IPS DF 6.9 (cell line): ENCODE data around the gene PRDM5.
"Not testable (repeated sequence)": the region's sequence is repeated elsewhere in the genome, so short reads cannot be mapped to it uniquely, and the experiment has no call there.

Experiments
- DNase-seq: peaks from one replicate; pipeline ENCODE4 v3.0.0-alpha.2; 2013; ENCODE audit warnings: low read depth, low spot score
- H3K27ac ChIP-seq: one replicate; pipeline ENCODE4 v1.5.1; 2013; ENCODE audit warnings: low read length, control low read depth
- H3K27me3 ChIP-seq: 2 replicates; pipeline ENCODE4 v1.6.1; 2013; ENCODE audit warnings: mild to moderate bottlenecking, low read length; ENCODE audit not compliant: control insufficient read depth, insufficient read depth
- H3K36me3 ChIP-seq: 2 replicates; pipeline ENCODE4 v1.6.1; 2013; ENCODE audit warnings: low read length; ENCODE audit not compliant: control insufficient read depth, insufficient read depth
- H3K4me1 ChIP-seq: 2 replicates; pipeline ENCODE4 v1.6.1; 2013; ENCODE audit warnings: low read length; ENCODE audit not compliant: control insufficient read depth, insufficient read depth
- H3K4me3 ChIP-seq: 2 replicates; pipeline ENCODE4 v1.5.1; 2013; ENCODE audit warnings: mild to moderate bottlenecking, low read length
- H3K9me3 ChIP-seq: 2 replicates; pipeline ENCODE4 v1.6.1; 2013; ENCODE audit warnings: low read length, inconsistent platforms; ENCODE audit not compliant: control insufficient read depth, insufficient read depth
- WGBS: extraction: QIAGEN DNeasy Blood & Tissue Kit; methylation state at CpG from one replicate; pipeline ENCODE4 v1.1.7; 2013; ENCODE audit warnings: mixed read lengths, missing lambda C conversion rate; ENCODE audit not compliant: insufficient read length, insufficient coverage; 5-methylcytosine and 5-hydroxymethylcytosine counted together

Gene PRDM5

DNA sequence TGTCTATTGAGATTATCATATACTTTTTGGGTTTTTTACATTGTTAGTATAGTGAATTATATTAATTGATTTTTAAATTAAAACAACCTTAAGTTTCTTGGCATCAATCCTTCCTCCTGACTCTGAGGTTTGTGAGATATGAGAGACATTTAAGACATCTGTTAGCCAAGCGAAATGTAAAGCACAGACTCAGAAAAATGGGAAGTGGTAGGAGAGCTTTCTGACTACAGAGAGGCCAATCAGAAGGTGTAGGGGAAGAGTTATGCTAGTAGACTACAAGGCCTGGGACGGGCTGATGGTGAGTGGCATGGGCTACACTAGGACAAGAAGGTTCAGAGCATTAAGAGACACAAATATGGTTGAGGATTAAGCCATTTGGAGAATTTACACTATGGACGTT lies 255.4 kb downstream of the PRDM5 start:
- no peaks in the 10 kb centered on the region for H3K4me1 ChIP-seq
- H3K9me3 ChIP-seq = no peaks in the 10 kb centered on the region
- no peak overlapping the region for H3K27ac ChIP-seq
- H3K36me3 ChIP-seq = no peaks in the 10 kb centered on the region
- no peak overlapping the region for H3K4me3 ChIP-seq
- no peaks in the 10 kb centered on the region for H3K27me3 ChIP-seq
- DNase-seq = no peak
- WGBS = no CpG with 5 or more reads among the region's 3 CpGs

DNA sequence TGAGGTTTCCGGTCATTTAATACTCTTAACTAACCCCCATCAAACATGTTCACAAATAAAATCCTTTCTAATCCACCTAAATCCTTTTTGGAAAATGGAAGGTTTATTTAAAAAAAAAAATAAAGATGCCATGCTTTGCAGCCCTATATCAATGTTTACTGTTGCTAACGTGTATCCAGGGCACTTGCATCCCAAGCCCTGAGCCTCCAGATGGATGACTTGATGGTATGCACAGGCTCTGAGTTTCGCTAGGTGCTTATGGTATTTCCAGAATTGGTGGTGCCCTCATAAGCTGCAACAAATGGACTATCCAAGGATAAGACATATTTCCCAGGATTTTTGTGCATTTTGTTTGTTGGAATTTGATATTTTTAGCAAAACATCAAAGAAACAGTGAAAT lies 257.7 kb downstream of the PRDM5 start:
- H3K4me3 ChIP-seq = no peak overlapping the region
- H3K27ac ChIP-seq = no peak overlapping the region
- DNase-seq = no peak
- no peaks in the 10 kb centered on the region for H3K27me3 ChIP-seq
- no peaks in the 10 kb centered on the region for H3K4me1 ChIP-seq
- no peaks in the 10 kb centered on the region for H3K9me3 ChIP-seq
- H3K36me3 ChIP-seq = no peaks in the 10 kb centered on the region
- WGBS = no CpG with 5 or more reads among the region's 3 CpGs

DNA sequence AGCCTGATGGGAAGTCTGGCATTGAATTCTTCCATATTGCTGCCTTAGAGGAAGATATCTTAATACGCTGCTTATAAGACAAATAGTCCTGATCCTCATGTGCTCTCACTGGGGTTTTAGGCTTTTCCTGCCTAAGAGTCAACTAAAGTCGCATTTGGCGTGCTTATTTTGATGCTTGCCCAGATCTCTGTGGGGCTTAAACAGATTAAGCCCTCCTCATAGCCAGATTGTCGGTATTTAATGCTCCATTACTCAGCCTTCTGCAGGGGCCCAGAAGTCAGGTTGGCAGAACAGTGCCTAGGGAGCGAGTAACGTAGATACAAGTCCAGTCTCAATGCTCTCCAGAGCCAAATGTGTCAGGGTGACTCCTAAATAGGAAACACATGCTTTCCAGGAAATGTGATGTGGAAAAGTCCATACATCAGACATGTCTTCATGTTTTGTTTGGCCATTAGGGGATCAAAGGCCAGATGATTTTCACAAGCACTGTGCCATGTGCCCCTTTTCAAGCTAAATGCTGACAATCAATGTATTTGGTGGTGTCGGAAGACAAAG lies 262.8 kb downstream of the PRDM5 start:
- H3K36me3 ChIP-seq = no peaks in the 10 kb centered on the region
- no peaks in the 10 kb centered on the region for H3K4me1 ChIP-seq
- H3K4me3 ChIP-seq = no peak overlapping the region
- no peak overlapping the region for H3K27ac ChIP-seq
- WGBS = no CpG with 5 or more reads among the region's 7 CpGs
- H3K27me3 ChIP-seq = no peaks in the 10 kb centered on the region
- no peaks in the 10 kb centered on the region for H3K9me3 ChIP-seq
- DNase-seq = no peak

DNA sequence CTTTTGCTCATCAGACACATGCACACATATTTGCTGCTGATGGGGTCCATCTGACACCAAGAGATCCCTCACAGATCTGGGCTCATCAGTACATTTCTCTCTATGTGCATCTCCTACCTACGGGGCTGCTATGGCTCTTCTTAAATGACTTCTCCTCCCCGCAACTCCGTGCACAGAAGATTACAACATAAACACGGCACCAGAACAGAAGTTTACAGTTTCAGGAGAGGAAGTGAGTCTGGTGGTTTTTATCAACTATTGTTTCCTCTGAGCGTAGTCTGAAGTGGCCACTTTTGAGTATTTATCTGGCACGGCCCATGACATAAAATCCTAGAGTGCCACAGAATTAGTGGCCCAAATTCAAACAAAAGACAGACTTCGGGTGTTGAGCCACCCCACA lies 263.8 kb downstream of the PRDM5 start:
- WGBS = no CpG with 5 or more reads among the region's 7 CpGs
- no peak for DNase-seq
- H3K36me3 ChIP-seq = no peaks in the 10 kb centered on the region

DNA sequence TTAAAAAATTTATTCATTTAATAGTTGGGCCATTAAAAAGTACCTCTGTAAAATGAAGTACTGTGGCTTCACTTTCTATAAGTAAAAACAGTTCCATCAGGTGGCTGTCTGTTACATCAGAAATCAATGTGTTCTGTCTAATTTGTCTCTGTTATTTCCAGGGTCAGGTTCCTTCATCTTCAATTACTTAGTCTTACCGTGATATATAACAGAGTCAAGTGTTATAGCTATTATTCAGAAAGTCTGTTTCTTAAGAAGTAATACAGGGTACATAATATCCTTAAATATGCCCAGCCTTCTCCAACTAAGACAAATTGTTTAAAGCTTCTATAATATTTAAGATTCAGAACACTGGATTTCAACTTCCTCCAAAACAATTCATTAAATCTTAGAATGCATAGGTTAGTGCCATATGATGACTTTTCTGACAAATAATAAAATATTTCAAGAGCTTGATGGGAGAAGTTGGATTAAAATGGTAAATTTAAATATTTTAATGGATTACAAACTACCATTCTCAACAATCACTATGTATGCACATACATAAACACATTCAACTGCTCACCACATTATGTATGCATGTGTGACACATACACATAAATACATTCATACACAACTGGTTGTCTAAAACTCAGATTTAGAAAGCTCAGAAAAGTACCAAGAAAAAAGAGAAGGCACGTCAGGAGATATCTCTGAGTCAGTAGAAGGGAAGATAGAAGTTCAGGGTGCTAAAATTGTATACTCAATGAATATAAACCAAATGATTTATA lies 268.5 kb downstream of the PRDM5 start:
- WGBS = no CpG with 5 or more reads among the region's 2 CpGs
- Histone ChIP-seq H3K4me3 (no peak overlapping the region), H3K36me3 (no peaks in the 10 kb centered on the region), H3K9me3 (no peaks in the 10 kb centered on the region), H3K4me1 (no peaks in the 10 kb centered on the region), H3K27ac (no peak overlapping the region), H3K27me3 (no peaks in the 10 kb centered on the region)
- DNase-seq = no peak

More for the DNA sequence above, 263.8 kb downstream of the PRDM5 start:
- no peaks in the 10 kb centered on the region for H3K27me3 ChIP-seq
- no peak overlapping the region for H3K27ac ChIP-seq
- no peaks in the 10 kb centered on the region for H3K4me1 ChIP-seq
- no peak overlapping the region for H3K4me3 ChIP-seq
- H3K9me3 ChIP-seq = no peaks in the 10 kb centered on the region

DNA sequence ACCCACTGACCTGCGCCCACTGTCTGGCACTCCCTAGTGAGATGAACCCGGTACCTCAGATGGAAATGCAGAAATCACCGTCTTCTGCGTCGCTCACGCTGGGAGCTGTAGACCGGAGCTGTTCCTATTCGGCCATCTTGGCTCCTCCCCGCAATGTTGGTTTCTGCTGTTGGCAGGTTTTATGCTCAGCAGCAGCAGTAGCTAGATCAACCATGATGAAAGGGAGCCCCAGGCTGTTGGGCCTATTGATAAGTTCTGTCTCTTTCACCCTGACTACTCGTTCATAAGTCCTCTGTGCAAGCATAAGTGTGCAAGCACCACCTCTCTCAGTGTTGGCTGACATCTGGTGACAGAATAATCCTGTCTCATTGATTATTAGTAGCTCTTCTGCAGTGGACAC lies 274.2 kb downstream of the PRDM5 start:
- H3K27ac ChIP-seq, H3K27me3 ChIP-seq, H3K36me3 ChIP-seq, DNase-seq, H3K4me3 ChIP-seq, H3K4me1 ChIP-seq, H3K9me3 ChIP-seq: not testable (repeated sequence)
- no CpG with 5 or more reads among the region's 10 CpGs for WGBS
